MCF 10A (cell line): ENCODE results near the gene SLC4A2. TPM values are rescaled to one million over a fixed set of nuclear protein-coding genes. Genes with fewer than 3 reads are reported as not detected.

Experiments
- BruUV-seq: library from RNA; stranded (reverse); fragments of 400-500 nt; replicated peaks from 2 replicates; lab custom pipeline; 2021; lab: Mats Ljungman, UMichigan
- CTCF ChIA-PET: fragments of 300-600 bp; sonication (Branson Sonifier 250); formaldehyde crosslinking; extraction: SDS; loops from one replicate; lab custom pipeline; 2021; ENCODE audit warnings: antibody characterized with exemption, inconsistent platforms; lab: Yijun Ruan, JAX
- POLR2A ChIA-PET: fragments of 300-600, 350-650 bp; sonication (Branson Sonifier 250); formaldehyde crosslinking; extraction: SDS; loops from one replicate; lab custom pipeline; 2020; ENCODE audit warnings: antibody characterized with exemption, inconsistent platforms; lab: Yijun Ruan, JAX
- DNase-seq: peaks from one replicate; pipeline ENCODE4 v3.0.0-alpha.2; 2018; ENCODE audit not compliant: unreplicated experiment
- H3K27ac Mint-ChIP-seq: one replicate; pipeline ENCODE4 v1.8.0; 2022; ENCODE audit warnings: mild to moderate bottlenecking, low read depth, mixed read lengths; ENCODE audit not compliant: unreplicated experiment
- H3K27me3 Mint-ChIP-seq: one replicate; pipeline ENCODE4 v1.8.0; 2022; ENCODE audit warnings: mixed read lengths; ENCODE audit not compliant: insufficient read depth, unreplicated experiment
- H3K36me3 Mint-ChIP-seq: one replicate; pipeline ENCODE4 v1.8.0; 2022; ENCODE audit warnings: mild to moderate bottlenecking, moderate library complexity, mixed read lengths; ENCODE audit not compliant: insufficient read depth, unreplicated experiment
- H3K4me1 Mint-ChIP-seq: one replicate; pipeline ENCODE4 v1.8.0; 2022; ENCODE audit warnings: mixed read lengths; ENCODE audit not compliant: insufficient read depth, unreplicated experiment
- H3K4me3 Mint-ChIP-seq: one replicate; pipeline ENCODE4 v1.8.0; 2022; ENCODE audit warnings: mild to moderate bottlenecking, moderate library complexity, mixed read lengths; ENCODE audit not compliant: unreplicated experiment
- H3K9me3 Mint-ChIP-seq: one replicate; pipeline ENCODE4 v1.8.0; 2022; ENCODE audit warnings: mixed read lengths; ENCODE audit not compliant: unreplicated experiment
- CTCF ChIP-seq: fragments of 200-600 bp; IDR thresholded peaks from one replicate; pipeline ENCODE4 v1.8.0; 2022; ENCODE audit warnings: antibody characterized with exemption, mild to moderate bottlenecking; ENCODE audit not compliant: unreplicated experiment
- intact Hi-C: fragments of 100-400 bp; cut with micrococcal nuclease; formaldehyde crosslinking; loops from 2 replicates; pipeline ENCODE4 v1.14.1; 2022
- total RNA-seq: library from RNA; stranded (reverse); gene quantifications from 2 replicates; pipeline ENCODE4 v1.2.3, GENCODE V29; 2022

SLC4A2 gene
- total RNA-seq, 1 experiment from 2014 or later, result 112 TPM

GRCh38 chr7:151116603-151117440 is 57.4 kb downstream of the SLC4A2 start:
- Mint-ChIP-seq H3K36me3 (peaks cover 40% of the 10 kb centered on the region), H3K4me1 (peaks cover 28% of the 10 kb centered on the region), H3K9me3 (no peaks in the 10 kb centered on the region), H3K27ac (peak overlapping the region; percentile 84), H3K27me3 (no peaks in the 10 kb centered on the region), H3K4me3 (peak overlapping the region; percentile 85)
- ChIA-PET CTCF (interaction anchor here (0.5 to 15.6 kb wide), 7 partner anchors 28 to 1883 kb away, joined by 3 to 315 read pairs (median 3); partner anchors contain the start of genes ABCB8, AGAP3 and TMUB1), POLR2A (interaction anchor here (0.6 to 8.4 kb wide), 16 partner anchors 7 to 575 kb away, joined by 3 to 128 read pairs (median 6); partner anchors contain the start of genes ABCB8, ABCF2, AGAP3 and CDK5)
- DNase-seq, result no peak
- intact Hi-C loops, result no loop called here
- no TSS peak for BruUV-seq
- no peak for TF ChIP-seq CTCF

- Mint-ChIP-seq H3K27me3 (no peaks in the 10 kb centered on the region), H3K27ac (no peak overlapping the region), H3K4me1 (peaks cover 28% of the 10 kb centered on the region), H3K36me3 (peaks cover 43% of the 10 kb centered on the region), H3K9me3 (no peaks in the 10 kb centered on the region), H3K4me3 (no peak overlapping the region)
- TSS peak; percentile 14 for BruUV-seq
- POLR2A ChIA-PET, result interaction anchor here (1.2 kb wide), 1 partner anchor 27 kb away, joined by 3 read pairs; no protein-coding TSS in a partner anchor
- CTCF ChIA-PET, result interaction anchor here (0.5 kb wide), 1 partner anchor 323 kb away, joined by 3 read pairs; no protein-coding TSS in a partner anchor
- intact Hi-C loops, result no loop called here
- no peak for TF ChIP-seq CTCF
- no peak for DNase-seq
Observed at GRCh38 chr7:151117565-151117964, 58.2 kb downstream of the SLC4A2 start.

GRCh38 chr7:151118108-151119054 is 59.0 kb downstream of the SLC4A2 start:
- Mint-ChIP-seq H3K36me3 (peaks cover 42% of the 10 kb centered on the region), H3K4me3 (no peak overlapping the region), H3K27ac (no peak overlapping the region), H3K9me3 (no peaks in the 10 kb centered on the region), H3K27me3 (no peaks in the 10 kb centered on the region), H3K4me1 (peaks cover 22% of the 10 kb centered on the region)
- BruUV-seq, result no TSS peak
- TF ChIP-seq CTCF, result no peak
- no peak for DNase-seq
- ChIA-PET POLR2A (no interaction called here), CTCF (no interaction called here)
- intact Hi-C loops, result no loop called here

- peaks cover 20% of the 10 kb centered on the region for H3K4me1 Mint-ChIP-seq
- H3K9me3 Mint-ChIP-seq, result no peaks in the 10 kb centered on the region
- peaks cover 42% of the 10 kb centered on the region for H3K36me3 Mint-ChIP-seq
- peak overlapping the region; percentile 16 for H3K27ac Mint-ChIP-seq
- ChIA-PET CTCF (interaction anchor here (0.9 to 1.4 kb wide), 2 partner anchors 53 to 156 kb away, joined by 5 to 6 read pairs; no protein-coding TSS in a partner anchor), POLR2A (no interaction called here)
- no peaks in the 10 kb centered on the region for H3K27me3 Mint-ChIP-seq
- intact Hi-C loops, result no loop called here
- no TSS peak for BruUV-seq
- H3K4me3 Mint-ChIP-seq, result no peak overlapping the region
- no peak for TF ChIP-seq CTCF
- no peak for DNase-seq
Observed at GRCh38 chr7:151119055-151119415, 59.6 kb downstream of the SLC4A2 start.
